GM12878 (cell line): ENCODE results near the gene PRMT5. TPM values are rescaled to one million over a fixed set of nuclear protein-coding genes. Genes with fewer than 3 reads are reported as not detected.

Experiments used
- ATAC-seq: fragments of 200-7000 bp; cut with Tn5 transposase; 3 replicates; pipeline ENCODE4 v1.9.1; 2020; ENCODE audit warnings: mild to moderate bottlenecking, moderate library complexity
- BruUV-seq: library from RNA; stranded (reverse); fragments of 400-500 nt; replicated peaks from 2 replicates; lab custom pipeline; 2021; lab: Mats Ljungman, UMichigan
- CTCF ChIA-PET: fragments of 300-600 bp; sonication (Branson Sonifier 250); formaldehyde crosslinking; extraction: SDS; loops from one replicate; lab custom pipeline; 2021; ENCODE audit warnings: inconsistent platforms; lab: Yijun Ruan, JAX
- POLR2A ChIA-PET: fragments of 350-600 bp; formaldehyde crosslinking; extraction: SDS; loops from one replicate; lab custom pipeline; 2021; ENCODE audit warnings: inconsistent platforms; lab: Charles Lee
- RAD21 ChIA-PET: fragments of 300-600 bp; sonication (Branson Sonifier 250); formaldehyde crosslinking; loops from one replicate; lab custom pipeline; 2023; ENCODE audit warnings: antibody characterized with exemption; ENCODE audit not compliant: unreplicated experiment; lab: Charles Lee
- SMC1A ChIA-PET: fragments of 300-600 bp; sonication (Branson Sonifier 250); formaldehyde crosslinking; loops from one replicate; lab custom pipeline; 2023; ENCODE audit not compliant: unreplicated experiment, uncharacterized antibody; lab: Charles Lee
- DNase-seq: peaks from one replicate; pipeline ENCODE4 v3.0.0-alpha.2; 2011; ENCODE audit warnings: low read depth, low spot score
- FAIRE-seq: peaks from 3 replicates; lab custom pipeline; 2011; peaks lifted over from hg19 to GRCh38; lab: Jason Lieb, UNC
- H2AFZ ChIP-seq: 2 replicates; pipeline ENCODE4 v1.6.0; 2011; ENCODE audit warnings: low read depth, low read length, control low read depth; ENCODE audit not compliant: control insufficient read depth
- H3K27ac ChIP-seq: 2 replicates; pipeline ENCODE4 v1.5.1; 2011; ENCODE audit warnings: control low read depth; ENCODE audit not compliant: control insufficient read depth, insufficient read depth
- H3K27me3 ChIP-seq, 2 experiments: replicated peaks in 1 of 2; 2 replicates each; pipeline versions ENCODE4 v1.6.0 to v1.6.1; 2011; ENCODE audit warnings: low read length in 1 of 2; ENCODE audit not compliant: control insufficient read depth in 2 of 2, insufficient read depth in 2 of 2
- H3K36me3 ChIP-seq, 2 experiments: 2 replicates each; pipeline ENCODE4 v1.5.1; 2011; ENCODE audit warnings: low read length in 1 of 2; ENCODE audit not compliant: control insufficient read depth in 2 of 2, insufficient read depth in 2 of 2
- H3K4me1 ChIP-seq: 2 replicates; pipeline ENCODE4 v1.6.1; 2011; ENCODE audit warnings: mild to moderate bottlenecking, low read length, moderate library complexity, mixed read lengths; ENCODE audit not compliant: control insufficient read depth, insufficient read depth
- H3K4me2 ChIP-seq: 2 replicates; pipeline ENCODE4 v1.6.0; 2011; ENCODE audit warnings: control low read depth; ENCODE audit not compliant: control insufficient read depth, insufficient read depth
- H3K4me3 ChIP-seq: fragments of 200-600 bp; sonication (generic); 2 replicates; pipeline ENCODE4 v1.5.1; 2016
- H3K79me2 ChIP-seq: 2 replicates; pipeline ENCODE4 v1.6.0; 2011; ENCODE audit warnings: low read length; ENCODE audit not compliant: control insufficient read depth, insufficient read depth
- H3K9ac ChIP-seq: 2 replicates; pipeline ENCODE4 v1.8.0; 2011; ENCODE audit warnings: low read length, control low read depth, mixed read lengths; ENCODE audit not compliant: control insufficient read depth, insufficient read depth
- H3K9me3 ChIP-seq: replicated peaks from 3 replicates; pipeline ENCODE4 v1.5.1; 2011; ENCODE audit warnings: mild to moderate bottlenecking, low read length; ENCODE audit not compliant: control insufficient read depth, insufficient read depth
- H4K20me1 ChIP-seq: 2 replicates; pipeline ENCODE4 v1.6.0; 2011; ENCODE audit not compliant: control insufficient read depth, insufficient read depth
- EP300 ChIP-seq, 2 experiments: fragments of 150-350 bp in 1 of 2; IDR thresholded peaks; 2 replicates each; pipeline ENCODE4 v1.6.1; 2011 to 2012; ENCODE audit warnings: low read depth in 2 of 2, low read length in 2 of 2, borderline replicate concordance in 1 of 2, improper control_type of control experiment in 1 of 2, inconsistent platforms in 1 of 2; ENCODE audit not compliant: control insufficient read depth in 1 of 2
- GABPA ChIP-seq: IDR thresholded peaks from 2 replicates; pipeline ENCODE4 v1.6.1; 2014; ENCODE audit warnings: antibody characterized with exemption, low read depth, mild to moderate bottlenecking, inconsistent platforms
- KAT2A ChIP-seq: conservative IDR thresholded peaks from 2 replicates; pipeline ENCODE4 v1.6.1; 2011; ENCODE audit warnings: low read depth, low read length; ENCODE audit not compliant: control insufficient read depth
- LARP7 ChIP-seq: fragments of 450-650 bp; IDR thresholded peaks from 2 replicates; pipeline ENCODE4 v1.6.1; 2017; ENCODE audit warnings: mild to moderate bottlenecking
- MTA2 ChIP-seq: fragments of 450-650 bp; IDR thresholded peaks from 2 replicates; pipeline ENCODE4 v1.6.1; 2016; ENCODE audit warnings: low read depth, mild to moderate bottlenecking, moderate library complexity
- NR2F1 ChIP-seq: fragments of 450-650 bp; conservative IDR thresholded peaks from 2 replicates; pipeline ENCODE4 v1.6.1; 2017; ENCODE audit warnings: mild to moderate bottlenecking
- TCF12 ChIP-seq: IDR thresholded peaks from 2 replicates; pipeline ENCODE4 v1.6.1; 2011; ENCODE audit warnings: low read depth, mild to moderate bottlenecking, low read length
- ZNF207 ChIP-seq: fragments of 450-650 bp; IDR thresholded peaks from 2 replicates; pipeline ENCODE4 v1.6.1; 2014; ENCODE audit warnings: antibody characterized with exemption, mild to moderate bottlenecking, borderline replicate concordance
- WGBS: methylation state at CpG from one replicate; pipeline ENCODE4 v1.1.6; 2016; ENCODE audit warnings: low lambda C conversion rate; ENCODE audit not compliant: insufficient replicate concordance, insufficient coverage; ENCODE audit errors: missing lambda C conversion rate; 5-methylcytosine and 5-hydroxymethylcytosine counted together
- in situ Hi-C: fragments of 300-500 bp; cut with MboI; formaldehyde crosslinking; loops from 9 replicates; pipeline ENCODE4 v1.14.3; 2018; ENCODE audit warnings: mixed read lengths
- intact Hi-C: fragments of 100-400 bp; cut with micrococcal nuclease; formaldehyde crosslinking; loops from one replicate; pipeline ENCODE4 v1.14.2; 2022; ENCODE audit not compliant: unreplicated experiment
- polyA plus RNA-seq, 11 experiments: library from polyadenylated mRNA; depleted of rRNA in 4 of 11; unstranded in 6 of 11; stranded (reverse) in 5 of 11; fragments of >200 nt; fragmentation: Nextera tagmentation in 4 of 11; fragmentation: Illumina TruSeq in 1 of 11; extraction: Ambion mirVana in 4 of 11; extraction: Trizol in 1 of 11; gene quantifications; 1 replicate in 1 of 11; 2 replicates in 10 of 11; pipeline versions ENCODE4 v1.2.1 to v1.2.3, GENCODE V29; 2011 to 2016; ENCODE audit warnings: inconsistent platforms in 2 of 11, missing spikeins in 2 of 11, low read depth in 1 of 11
- total RNA-seq, 4 experiments: library from RNA; depleted of rRNA in 3 of 4; stranded (reverse); fragments of >200 nt in 3 of 4; fragmentation: Illumina TruSeq in 1 of 4; extraction: Trizol in 1 of 4; gene quantifications; 2 replicates each; pipeline versions ENCODE4 v1.2.1 to v1.2.3, GENCODE V29; 2013 to 2021
- TF ChIP-seq, protein P1 (sequence below): fragments of 450-650 bp; IDR thresholded peaks from 2 replicates; pipeline ENCODE4 v1.6.1; 2017; ENCODE audit warnings: mild to moderate bottlenecking, moderate library complexity

The PRMT5 gene
- total and polyA plus RNA-seq, 10 of the 15 experiments (the other 5 are each of a cell fraction or from before 2014, with no cell fraction given), result 54.3 to 221 (median 111) TPM

DNA sequence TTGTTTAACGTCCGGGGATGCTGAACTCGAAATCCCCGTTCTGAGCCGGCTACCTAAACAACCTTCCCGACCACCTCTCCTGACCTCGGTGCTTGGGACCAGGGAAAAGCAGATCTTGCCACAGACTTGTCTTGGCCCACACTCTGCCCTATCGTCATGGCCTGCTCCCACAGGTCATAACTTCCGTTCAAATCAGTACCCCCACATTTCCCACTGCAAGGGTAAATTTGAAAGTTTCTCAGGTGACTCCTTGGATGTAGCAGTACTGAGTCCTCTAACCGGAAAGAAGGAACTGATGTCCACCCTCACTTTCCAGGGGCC lies 9.6 kb downstream of the PRMT5 start:
- in situ Hi-C loops, result no loop called here
- peak overlapping the region; percentile 85 for H2AFZ ChIP-seq
- CTCF ChIA-PET, result interaction anchor here (0.7 to 6.0 kb wide), 13 partner anchors 8 to 100 kb away, joined by 3 to 56 read pairs (median 4); partner anchors contain the start of genes HAUS4, LRP10 and PRMT5
- no peak for FAIRE-seq
- no peak for TF ChIP-seq TCF12
- TF ChIP-seq LARP7, result peak; percentile 41; the same call in 1 of the 2 replicates
- no peak for TF ChIP-seq KAT2A
- TF ChIP-seq NR2F1, result peak; percentile 52
- TF ChIP-seq, protein P1, sequence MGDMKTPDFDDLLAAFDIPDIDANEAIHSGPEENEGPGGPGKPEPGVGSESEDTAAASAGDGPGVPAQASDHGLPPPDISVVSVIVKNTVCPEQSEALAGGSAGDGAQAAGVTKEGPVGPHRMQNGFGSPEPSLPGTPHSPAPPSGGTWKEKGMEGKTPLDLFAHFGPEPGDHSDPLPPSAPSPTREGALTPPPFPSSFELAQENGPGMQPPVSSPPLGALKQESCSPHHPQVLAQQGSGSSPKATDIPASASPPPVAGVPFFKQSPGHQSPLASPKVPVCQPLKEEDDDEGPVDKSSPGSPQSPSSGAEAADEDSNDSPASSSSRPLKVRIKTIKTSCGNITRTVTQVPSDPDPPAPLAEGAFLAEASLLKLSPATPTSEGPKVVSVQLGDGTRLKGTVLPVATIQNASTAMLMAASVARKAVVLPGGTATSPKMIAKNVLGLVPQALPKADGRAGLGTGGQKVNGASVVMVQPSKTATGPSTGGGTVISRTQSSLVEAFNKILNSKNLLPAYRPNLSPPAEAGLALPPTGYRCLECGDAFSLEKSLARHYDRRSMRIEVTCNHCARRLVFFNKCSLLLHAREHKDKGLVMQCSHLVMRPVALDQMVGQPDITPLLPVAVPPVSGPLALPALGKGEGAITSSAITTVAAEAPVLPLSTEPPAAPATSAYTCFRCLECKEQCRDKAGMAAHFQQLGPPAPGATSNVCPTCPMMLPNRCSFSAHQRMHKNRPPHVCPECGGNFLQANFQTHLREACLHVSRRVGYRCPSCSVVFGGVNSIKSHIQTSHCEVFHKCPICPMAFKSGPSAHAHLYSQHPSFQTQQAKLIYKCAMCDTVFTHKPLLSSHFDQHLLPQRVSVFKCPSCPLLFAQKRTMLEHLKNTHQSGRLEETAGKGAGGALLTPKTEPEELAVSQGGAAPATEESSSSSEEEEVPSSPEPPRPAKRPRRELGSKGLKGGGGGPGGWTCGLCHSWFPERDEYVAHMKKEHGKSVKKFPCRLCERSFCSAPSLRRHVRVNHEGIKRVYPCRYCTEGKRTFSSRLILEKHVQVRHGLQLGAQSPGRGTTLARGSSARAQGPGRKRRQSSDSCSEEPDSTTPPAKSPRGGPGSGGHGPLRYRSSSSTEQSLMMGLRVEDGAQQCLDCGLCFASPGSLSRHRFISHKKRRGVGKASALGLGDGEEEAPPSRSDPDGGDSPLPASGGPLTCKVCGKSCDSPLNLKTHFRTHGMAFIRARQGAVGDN, result peak; percentile 45; the same call in 1 of the 2 replicates
- peak; percentile 53; the same call in 1 of the 2 replicates for TF ChIP-seq ZNF207
- 0 out of 4 replicates have a peak, but pooled peaks of 1 of the 2 experiments have one; percentile 20 for TF ChIP-seq EP300 (IDR thresholded peaks at IDR 0.05; ENCODE audit: borderline replicate concordance in 1 of 2, control insufficient read depth in 1 of 2, low read depth in 2 of 2, low read length in 2 of 2)
- 0 out of 2 replicates have a peak, but pooled peaks have one; percentile 12 for TF ChIP-seq MTA2
- no peak for TF ChIP-seq GABPA
- TF ChIP-seq, all 136 proteins: peak for 6
- Histone ChIP-seq H3K4me1 (peaks cover 8% of the 10 kb centered on the region), H3K36me3 (peaks cover 8 to 15% of the 10 kb centered on the region in 2 experiments), H4K20me1 (no peaks in the 10 kb centered on the region), H3K9ac (peak overlapping the region; percentile 67), H3K79me2 (peaks cover 33% of the 10 kb centered on the region), H3K4me2 (peak overlapping the region; percentile 89), H3K27ac (peak overlapping the region; percentile 89), H3K9me3 (no peaks in the 10 kb centered on the region), H3K27me3 (no peaks in the 10 kb centered on the region), H3K4me3 (peak overlapping the region; percentile 60)
- TSS peak; percentile 97 for BruUV-seq
- 13% methylated on average over 10 of the region's 10 CpGs for WGBS
- RAD21 ChIA-PET, result interaction anchor here (1.0 to 3.3 kb wide), 10 partner anchors 10 to 350 kb away, joined by 3 to 17 read pairs (median 10); partner anchors contain the start of genes HAUS4, LRP10 and PRMT5
- intact Hi-C loops, result loop anchor here (1.0 to 10.0 kb wide), 3 partner anchors 10 to 435 kb away; partner anchors contain the start of genes LRP10 and PRMT5
- DNase-seq, result no peak
- ATAC-seq, result peak; percentile 10
- SMC1A ChIA-PET, result interaction anchor here (0.6 to 2.6 kb wide), 12 partner anchors 8 to 262 kb away, joined by 3 to 19 read pairs (median 4); partner anchors contain the start of genes HAUS4, LRP10, OXA1L and PRMT5
- POLR2A ChIA-PET, result interaction anchor here (0.6 to 6.2 kb wide), 8 partner anchors 9 to 176 kb away, joined by 3 to 73 read pairs (median 4); partner anchors contain the start of genes ACIN1, C14orf119 and PRMT5
